Measurements from ENCODE around the gene TPCN2.

GRCh38 chr11:69048031-69048693 is 570 bp upstream of the TPCN2 start:
- TF ChIP-seq CTCF (IDR thresholded peaks at IDR 0.05 in 2 of 3, conservative IDR thresholded peaks at IDR 0.05 in 1 of 3; ENCODE audit: borderline replicate concordance in 1 of 3, insufficient read depth in 1 of 3, low read depth in 2 of 3, low read length in 2 of 3) (no peak), ELF1 (IDR thresholded peaks at IDR 0.05; ENCODE audit: borderline replicate concordance, low read depth) (no peak), RAD21 (IDR thresholded peaks at IDR 0.05; ENCODE audit: low read depth) (no peak), EZH2phosphoT487 (IDR thresholded peaks at IDR 0.05; ENCODE audit: borderline replicate concordance) (no peak), POLR2AphosphoS5 (IDR thresholded peaks at IDR 0.05; ENCODE audit: low read depth, low read length) (no peak), ZNF274 (IDR thresholded peaks at IDR 0.05; ENCODE audit: low read depth, low read length) (no peak), ZBTB33 (IDR thresholded peaks at IDR 0.05; ENCODE audit: extremely low read depth, insufficient replicate concordance, low read length) (no peak), EZH2 (IDR thresholded peaks at IDR 0.05) (no peak), SRF (IDR thresholded peaks at IDR 0.05; ENCODE audit: low read depth) (no peak), REST (IDR thresholded peaks at IDR 0.05; ENCODE audit: low read depth) (no peak), POLR2A (IDR thresholded peaks at IDR 0.05; ENCODE audit: borderline replicate concordance, extremely low read depth, insufficient read depth, insufficient read length) (no peak)
